HG03558 (cell line): ENCODE results near the gene RAB31.
"Not testable (repeated sequence)": the region's sequence is repeated elsewhere in the genome, so short reads cannot be mapped to it uniquely, and the experiment has no call there.

Source experiments
- ATAC-seq: cut with Tn5 transposase; IDR thresholded peaks from one replicate; pipeline ENCODE4 v1.9.1; 2021; ENCODE audit warnings: moderate number of reproducible peaks; ENCODE audit not compliant: unreplicated experiment; ENCODE audit errors: extremely low read depth

The RAB31 gene

DNA sequence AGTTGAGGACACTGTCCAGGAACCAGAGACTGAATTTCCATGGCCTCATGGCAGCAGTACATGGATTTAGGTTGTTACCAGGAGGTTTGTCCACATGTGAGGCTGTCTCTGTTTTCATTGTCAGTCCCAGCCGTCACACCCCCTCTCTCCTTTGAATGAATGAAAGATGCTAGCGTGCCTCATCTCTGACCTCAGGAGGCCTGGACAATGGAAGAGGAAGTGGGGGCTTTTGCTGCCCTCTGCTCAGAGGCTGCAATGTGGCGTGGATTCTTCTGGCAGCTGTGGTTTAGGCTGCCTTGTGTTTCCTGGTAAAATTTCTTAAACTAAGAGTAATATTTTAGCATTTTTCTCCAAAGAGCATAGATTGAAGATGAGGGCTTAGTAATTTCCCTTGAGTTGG lies 47.5 kb downstream of the RAB31 start:
- no peak for ATAC-seq

DNA sequence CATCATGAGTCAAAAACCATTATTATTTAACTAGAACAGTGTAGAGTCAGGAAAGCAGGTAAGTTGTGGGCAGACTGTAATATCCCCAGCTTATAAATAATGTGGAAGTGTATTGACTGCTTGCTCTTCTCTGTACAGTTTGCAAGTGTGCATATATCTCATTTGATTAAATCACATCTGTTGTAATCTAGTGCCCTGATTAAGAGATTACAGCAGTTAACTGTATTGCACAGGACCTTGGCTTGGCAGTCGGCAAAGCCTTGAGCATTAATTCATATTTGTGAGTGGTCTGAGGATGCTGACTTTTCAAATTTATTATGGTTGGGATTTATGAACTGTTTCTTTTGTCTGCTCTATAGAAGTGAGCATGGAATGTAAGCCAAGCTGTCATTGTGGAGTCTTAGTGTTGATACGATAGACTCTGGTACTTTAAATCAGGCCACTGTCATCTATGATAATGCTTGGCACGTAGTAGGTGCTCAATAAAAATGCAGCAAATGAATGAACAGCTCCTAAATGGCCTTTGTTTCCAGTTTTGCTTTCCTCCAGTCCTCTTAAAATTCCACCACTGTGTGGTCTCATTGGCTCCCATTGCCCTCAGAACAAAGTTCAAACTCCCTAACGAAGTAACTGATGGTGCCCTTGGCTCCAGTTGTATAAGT lies 48.3 kb downstream of the RAB31 start:
- ATAC-seq = no peak

DNA sequence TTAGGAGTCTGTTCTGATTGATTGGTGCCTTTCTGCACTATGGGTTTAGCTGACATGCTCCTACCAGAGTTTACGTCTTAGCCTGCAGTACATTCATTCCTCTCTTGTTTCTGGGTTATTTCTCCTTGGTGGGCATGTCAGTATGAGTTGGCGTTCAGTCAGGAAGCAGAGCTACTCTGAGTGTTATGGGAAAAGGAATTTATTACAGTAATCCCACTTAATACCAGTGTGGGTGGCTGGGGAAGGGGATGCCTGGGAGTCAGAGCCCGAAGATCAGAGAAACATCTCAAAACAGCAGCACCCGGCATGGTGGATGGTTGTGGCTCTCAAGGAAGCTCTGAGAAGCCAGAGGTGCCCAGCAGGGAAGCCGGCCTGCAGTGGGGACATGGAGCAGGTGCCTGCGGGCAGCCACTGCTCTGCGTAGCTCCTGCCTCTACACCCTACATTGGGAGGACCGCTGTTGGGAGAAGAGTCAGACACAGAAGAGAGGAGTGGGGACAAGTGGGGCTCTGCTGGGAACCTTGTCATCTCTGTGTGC lies 48.9 kb downstream of the RAB31 start:
- ATAC-seq = no peak

DNA sequence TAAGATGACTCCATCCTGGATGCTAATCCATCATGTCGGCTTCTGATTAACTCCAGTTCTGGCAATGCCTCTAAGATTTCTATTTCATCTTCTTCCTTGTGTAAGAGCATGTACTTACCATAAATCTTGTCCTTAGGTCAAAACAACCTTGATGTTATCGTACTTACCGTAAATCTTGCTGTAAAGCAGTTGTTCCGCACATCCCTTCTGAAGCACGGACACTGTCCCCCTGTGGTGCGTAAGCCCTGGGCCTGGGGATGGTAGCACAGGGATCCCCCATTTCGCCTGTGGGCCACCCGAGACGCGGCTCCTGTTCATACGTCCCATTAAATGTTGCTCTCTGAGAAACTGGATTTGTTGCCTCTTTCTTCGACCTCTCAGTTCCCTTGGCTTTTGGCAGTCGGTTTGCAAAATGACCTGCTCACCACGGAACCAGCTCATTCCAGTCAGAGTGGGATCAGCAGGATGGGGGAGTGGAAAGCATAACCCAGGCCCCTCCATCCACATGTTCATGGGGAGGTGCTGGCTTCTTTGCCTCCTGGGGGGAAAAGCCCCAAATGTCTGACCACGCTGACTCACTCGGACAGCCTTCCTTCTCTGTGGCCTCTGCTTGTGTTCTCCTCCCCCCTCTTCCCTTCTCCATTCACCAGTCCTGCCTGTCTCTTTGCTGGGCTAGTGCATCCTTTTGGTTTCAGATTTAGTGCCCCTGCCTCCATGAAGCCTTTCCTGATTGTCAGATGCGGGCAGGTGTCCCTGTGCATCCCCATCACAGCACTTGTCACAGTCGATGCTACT lies 49.9 kb downstream of the RAB31 start:
- ATAC-seq = no peak

DNA sequence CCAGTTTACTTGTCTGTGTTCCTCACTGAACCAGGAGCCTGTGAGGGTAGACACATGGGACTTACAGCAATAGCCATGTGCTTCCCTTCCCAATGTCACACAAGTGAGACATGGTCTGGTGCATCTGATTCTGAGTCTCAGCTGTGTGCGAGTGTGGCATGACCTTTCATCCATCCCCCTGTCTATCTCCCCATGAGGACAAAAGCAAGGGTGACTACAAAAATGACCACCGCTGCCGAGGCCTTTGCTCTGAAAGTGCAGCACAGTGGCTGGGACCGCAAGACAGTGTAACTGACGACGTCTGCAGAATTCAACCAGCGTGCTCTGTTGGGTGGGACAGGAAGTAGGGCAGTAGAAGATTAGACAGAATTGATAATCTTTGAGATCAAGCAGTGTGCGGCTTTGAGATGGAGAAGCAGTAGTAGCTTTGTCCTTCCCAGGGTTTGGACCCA lies 50.5 kb downstream of the RAB31 start:
- no peak for ATAC-seq

DNA sequence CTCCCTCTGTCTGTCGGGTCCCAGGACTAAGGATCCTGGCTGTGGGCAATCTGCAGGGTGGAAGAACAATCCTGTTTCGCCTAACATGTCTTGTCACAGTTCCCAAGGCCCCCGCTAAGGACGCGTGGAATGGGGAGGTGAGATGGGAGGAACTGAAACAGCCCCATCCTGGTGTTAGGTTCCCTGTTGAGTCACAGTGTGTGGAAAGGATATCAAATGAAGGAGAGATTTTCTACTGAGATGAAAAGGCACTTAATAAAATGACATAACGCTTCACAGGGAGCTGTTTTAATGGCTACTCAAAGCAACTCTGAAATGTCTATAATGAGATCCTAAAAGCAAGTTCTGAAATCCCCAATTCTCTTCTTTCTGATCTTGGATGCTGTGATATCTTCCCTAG lies 52.5 kb downstream of the RAB31 start:
- no peak for ATAC-seq

DNA sequence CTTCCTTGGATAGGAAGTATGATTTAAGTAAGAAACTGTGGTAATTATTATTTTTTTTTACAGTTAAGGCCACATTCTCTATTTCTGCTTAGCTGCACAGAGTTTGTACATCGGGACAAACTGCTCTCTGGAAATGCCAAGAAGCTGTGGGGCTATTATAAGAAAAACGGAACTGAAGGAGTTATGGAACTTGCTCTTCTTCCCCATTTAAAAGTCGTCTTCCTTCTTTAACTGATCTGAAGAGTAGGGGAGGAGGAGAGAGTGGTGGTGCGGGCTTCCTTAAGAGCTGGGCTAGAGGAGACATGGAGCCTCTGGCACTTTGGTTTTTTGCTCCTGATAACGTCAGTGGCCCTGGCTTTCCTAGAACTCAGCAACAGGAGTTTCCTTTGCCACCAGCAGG lies 54.4 kb downstream of the RAB31 start:
- no peak for ATAC-seq

DNA sequence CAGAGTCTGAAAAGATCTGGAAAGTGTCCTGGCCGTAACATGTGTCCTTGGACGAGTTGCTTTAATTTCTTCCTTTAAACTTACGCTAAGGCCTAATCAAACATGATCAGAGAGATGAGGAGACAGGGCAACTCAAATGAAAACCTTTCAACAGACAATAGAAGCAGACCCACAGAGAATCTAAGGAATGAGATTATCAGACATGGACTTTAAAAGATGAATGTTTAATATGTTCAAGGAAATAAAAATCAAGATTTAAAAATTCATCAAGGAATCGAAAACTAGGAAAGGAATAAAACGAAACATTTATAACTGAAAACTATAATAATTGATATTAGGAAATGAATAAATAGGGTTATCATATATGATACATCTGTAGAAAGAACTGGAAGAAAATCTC lies 55.1 kb downstream of the RAB31 start:
- no peak for ATAC-seq

DNA sequence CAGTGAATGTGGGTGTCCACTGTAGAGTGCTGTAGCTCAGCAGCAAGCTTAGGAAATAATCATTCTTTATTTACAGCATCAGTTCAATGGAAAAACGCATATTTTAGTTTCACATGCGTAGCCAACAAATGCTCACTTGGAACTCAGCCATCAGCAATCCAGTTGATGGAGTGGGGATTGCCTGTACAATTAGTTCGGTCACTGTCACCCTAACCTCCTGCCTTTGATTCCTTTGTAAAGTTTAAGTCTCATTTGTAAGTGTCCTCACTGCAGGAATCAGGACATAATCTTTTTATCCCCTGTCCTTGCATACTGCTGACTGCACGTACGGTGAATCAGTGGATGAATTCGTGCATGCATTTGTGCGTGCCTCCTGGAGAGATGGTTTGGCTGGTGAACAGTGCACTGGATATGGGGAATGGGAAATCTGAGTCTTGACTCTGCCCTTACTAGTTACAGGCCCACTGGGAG lies 55.9 kb downstream of the RAB31 start:
- no peak for ATAC-seq

DNA sequence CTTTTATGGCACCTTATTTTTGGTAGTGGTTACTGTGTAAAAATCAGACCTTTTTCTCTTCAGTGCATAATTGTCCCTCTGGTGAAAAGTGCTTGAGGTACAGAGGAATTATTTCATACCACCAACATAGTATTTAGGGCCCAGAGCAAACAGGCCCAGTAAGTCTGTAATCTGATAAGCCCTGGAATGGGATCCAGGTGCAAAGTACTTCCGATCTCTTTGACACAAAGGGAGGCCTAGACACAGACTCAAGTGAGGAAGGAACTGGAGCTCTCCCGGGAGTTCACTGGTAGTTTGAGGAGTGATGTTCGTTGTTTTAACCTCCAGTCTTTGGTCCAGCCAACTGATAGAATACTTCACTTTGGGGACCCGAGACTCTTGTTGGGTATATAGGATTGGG lies 57.4 kb downstream of the RAB31 start:
- ATAC-seq = no peak

DNA sequence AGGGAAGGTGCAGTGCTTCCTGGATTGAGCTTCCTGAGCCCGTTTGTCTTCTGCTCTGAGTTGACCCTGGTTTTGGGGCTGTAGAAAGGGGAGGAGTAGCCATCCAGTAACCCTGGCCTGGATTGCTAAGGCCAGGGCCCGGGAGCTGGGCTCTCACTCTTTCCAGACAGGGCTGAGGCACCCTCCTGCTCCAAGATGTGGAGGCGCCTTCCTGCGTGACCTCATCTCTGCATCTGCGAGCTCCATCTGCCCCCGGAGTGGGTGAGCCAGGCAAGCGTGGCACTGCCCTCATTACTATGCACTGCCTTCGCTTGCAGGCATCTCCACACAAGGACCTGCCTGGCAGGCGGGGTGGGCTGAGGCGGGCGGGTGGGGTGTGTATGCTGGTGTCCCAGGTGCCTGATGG lies 58.0 kb downstream of the RAB31 start:
- ATAC-seq = no peak

DNA sequence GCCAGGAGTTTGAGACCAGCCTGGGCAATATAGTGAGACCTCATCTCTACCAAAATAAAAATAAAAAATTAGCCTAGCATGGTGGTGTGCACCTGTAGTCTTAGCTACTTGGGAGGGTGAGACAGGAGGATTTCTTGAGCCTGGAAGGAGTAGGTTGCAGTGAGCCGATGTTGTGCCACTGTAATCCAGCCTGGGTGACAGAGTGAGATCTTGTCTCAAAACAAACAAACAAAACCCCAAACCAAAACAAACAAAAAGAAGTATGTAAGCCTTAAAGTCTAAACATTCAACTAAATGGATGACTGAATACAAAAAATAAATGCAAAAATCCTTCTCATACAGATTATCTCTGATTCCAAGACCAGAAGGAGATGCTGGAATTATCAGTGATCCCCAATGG lies 58.6 kb downstream of the RAB31 start:
- no peak for ATAC-seq

DNA sequence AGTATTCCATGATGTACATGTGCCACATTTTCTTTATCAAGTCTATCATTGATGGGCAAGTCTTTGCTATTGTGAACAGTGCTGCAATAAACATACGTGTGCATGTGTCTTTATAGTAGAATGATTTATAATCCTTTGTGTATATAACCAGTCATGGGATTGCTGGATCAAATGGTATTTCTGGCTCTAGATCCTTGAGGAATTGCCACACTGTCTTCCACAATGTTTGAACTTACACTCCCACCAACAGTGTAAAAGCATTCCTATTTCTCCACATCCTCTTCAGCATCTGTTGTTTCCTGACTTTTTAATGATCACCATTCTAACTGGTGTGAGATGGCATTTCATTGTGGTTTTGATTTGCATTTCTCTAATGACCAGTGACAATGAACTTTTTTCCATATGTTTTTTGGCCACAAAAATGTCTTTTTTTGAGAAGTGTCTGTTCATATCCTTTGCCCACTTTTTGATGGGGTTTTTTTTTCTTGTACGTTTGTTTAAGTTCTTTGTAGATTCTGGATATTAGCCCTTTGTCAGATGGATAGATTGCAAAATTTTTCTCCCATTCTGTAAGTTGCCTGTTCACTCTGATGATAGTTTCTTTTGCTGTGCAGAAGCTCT lies 60.1 kb downstream of the RAB31 start:
- ATAC-seq = not testable (repeated sequence)

DNA sequence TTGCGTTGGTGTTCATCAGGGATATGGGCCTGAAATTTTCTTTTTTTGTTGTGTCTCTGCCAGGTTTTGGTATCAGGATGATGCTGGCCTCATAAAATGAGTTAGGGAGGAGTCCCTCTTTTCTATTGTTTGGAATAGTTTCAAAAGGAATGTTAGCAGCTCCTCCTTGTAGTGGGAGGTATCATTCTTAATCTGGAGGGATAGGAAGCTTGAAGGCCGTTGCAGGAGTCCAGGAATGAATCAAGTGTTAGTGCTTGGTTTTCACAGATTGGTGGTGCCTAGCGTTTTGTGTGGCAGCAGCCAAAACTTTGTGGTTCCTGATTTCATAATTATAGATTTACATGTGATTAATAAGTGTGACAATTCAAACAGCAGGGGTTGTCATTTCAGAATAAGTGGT lies 62.0 kb downstream of the RAB31 start:
- ATAC-seq = not testable (repeated sequence)

DNA sequence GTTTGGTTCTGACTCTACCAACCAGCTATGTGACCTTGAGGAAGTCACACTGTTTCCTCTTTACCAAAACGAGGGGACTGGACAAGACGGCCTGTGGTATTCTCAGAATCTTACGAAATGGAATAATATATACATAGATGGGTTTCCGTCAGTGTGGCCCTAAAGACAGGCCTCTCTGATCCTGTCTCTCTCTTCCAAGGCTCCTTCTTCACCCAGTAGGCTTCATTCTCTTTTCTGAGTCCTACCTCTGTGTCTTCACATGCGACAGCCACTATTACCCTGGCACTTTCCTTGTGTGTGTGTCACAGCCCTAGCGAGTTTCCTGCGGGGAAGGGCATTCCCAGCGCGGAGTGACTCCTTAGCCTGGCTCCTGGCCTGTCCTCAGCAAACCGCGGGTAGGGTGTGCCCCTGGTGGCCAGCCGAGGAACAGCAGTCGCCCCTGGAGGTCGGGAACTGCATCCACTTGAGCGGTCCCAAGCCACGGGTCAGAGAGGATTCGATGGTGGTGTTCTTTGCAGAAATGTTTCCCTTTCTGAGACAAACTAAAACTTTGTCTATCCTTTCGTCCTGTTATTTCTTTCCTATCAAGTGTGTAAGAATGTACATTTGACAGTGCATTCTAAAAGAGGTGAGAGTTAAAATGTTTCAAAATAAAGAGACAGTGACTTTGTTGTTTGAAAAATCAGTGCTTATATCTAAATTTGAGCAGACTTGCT lies 63.3 kb downstream of the RAB31 start:
- ATAC-seq = no peak

DNA sequence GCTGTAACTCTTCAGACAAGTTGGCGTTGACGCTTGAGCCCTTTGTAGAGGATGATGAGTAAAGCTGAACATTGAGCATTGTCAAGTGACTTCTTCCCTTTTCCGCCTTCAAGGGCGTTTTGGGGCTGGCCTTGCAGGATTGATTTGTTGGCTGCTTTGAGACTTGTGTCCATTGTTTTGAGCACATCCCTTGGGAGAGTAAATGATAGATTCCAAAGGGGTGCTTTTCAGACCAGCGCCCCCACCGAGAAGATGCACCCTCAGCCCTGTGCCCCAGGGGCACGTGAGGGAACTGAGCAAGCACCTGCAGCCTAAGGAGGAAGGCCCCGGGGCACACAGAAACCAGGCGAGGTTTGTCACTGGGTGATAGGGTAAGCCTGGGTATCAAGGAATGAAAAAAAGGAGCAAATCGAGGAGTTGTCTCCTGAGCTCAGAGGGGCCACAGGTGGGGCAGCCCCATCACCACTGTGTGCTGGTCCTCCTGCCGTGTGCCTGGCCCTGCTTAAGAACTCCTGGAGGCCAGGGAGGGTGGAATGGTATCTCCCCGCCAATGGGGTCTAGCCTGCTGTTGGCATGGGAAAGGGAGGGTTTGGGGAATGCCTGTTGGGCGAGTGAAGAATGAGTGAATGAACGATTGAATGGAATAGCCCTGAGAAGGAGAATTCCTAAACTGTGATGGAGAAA lies 64.0 kb downstream of the RAB31 start:
- ATAC-seq = no peak

DNA sequence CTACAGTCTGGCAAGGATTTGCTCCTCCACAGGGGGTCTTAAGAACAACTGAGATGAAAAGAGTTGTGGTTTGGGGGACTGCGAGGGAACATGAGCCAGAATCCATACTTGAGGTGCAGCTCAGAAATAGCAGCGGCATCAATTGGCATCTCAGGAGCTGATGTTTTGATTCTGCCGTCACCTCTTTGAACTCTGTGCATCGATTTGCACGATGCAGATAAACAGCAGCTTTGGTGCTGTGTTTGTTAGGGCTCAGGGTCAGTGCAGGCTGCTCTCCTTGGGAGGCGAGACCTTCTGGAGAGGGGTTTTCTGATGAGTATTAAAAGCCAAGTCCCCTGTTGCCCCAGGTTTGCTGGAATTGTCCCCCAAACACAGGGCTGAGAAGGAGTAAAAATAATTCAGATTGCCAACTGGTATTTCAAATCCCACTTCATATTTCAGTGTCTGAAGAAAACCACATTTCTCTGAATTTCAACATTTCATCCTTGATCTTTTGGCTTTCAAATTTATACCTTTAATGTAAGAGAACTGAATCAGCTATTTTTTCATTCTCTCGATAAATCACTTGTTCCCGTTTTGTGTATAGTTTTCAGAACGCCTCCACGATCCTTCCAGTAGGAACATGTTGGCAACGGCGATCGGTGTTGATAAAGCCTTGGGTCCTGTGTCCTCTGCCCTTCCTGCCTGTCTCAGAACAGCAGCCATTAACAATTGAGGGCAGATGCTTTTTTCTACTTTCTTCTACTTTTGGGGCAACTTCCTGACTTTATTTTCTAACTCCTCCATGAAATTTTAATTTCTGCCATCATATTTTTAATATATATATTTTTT lies 65.0 kb downstream of the RAB31 start:
- ATAC-seq = no peak

DNA sequence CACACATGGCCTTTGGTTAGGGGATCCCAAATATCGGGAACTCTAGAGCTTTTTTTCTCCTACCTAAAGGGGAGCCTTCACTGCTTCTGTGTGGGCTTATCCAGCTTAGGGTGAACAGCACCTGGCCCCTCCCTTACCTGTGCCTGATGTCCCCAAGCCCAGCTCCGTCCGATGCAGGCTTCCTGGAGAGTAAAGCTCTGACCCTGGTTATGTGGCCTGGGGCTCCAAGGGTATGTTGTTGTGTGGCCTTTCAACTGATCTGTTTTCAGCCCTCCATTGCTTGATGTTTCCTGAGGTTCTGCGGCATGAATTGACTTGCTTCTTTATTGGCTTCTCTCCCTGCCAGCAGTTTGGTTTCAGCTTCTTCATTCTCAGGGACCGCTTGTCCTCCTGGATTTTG lies 66.0 kb downstream of the RAB31 start:
- no peak for ATAC-seq

DNA sequence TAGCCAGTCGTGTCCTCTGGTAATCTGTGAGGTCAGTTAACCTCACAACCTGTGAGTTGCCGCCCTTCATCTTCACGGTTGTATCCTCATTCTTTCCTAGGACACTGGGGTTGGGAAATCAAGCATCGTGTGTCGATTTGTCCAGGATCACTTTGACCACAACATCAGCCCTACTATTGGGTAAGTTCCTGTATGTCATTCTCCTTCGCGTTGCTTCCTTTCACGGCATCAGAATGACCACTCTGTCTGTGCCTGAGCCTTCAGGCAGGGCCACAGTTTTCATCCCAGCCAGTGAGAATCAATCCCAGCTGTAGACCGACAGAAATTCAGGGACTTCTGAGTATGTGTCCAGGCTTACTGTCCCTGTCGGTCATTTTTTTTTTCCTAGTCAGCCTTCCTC lies 67.1 kb downstream of the RAB31 start:
- no peak for ATAC-seq
